Mammary epithelial cell (primary cell): Measurements from ENCODE around the gene CDC34.

ENCODE experiments used
- CTCF ChIP-seq, 2 donors: IDR thresholded peaks in 1 of 2; conservative IDR thresholded peaks in 1 of 2; 2 replicates each; pipeline ENCODE4 v1.5.1; 2011 to 2012; ENCODE audit warnings: inconsistent platforms in 2 of 2, low read length in 2 of 2, mild to moderate bottlenecking in 2 of 2, control low read depth in 1 of 2, low read depth in 1 of 2; ENCODE audit not compliant: insufficient read depth in 1 of 2; ENCODE audit errors: extremely low read depth in 1 of 2
- EZH2 ChIP-seq: IDR thresholded peaks from 2 replicates; pipeline ENCODE4 v1.6.1; 2012; ENCODE audit warnings: low read length, inconsistent platforms, borderline replicate concordance

DNA sequence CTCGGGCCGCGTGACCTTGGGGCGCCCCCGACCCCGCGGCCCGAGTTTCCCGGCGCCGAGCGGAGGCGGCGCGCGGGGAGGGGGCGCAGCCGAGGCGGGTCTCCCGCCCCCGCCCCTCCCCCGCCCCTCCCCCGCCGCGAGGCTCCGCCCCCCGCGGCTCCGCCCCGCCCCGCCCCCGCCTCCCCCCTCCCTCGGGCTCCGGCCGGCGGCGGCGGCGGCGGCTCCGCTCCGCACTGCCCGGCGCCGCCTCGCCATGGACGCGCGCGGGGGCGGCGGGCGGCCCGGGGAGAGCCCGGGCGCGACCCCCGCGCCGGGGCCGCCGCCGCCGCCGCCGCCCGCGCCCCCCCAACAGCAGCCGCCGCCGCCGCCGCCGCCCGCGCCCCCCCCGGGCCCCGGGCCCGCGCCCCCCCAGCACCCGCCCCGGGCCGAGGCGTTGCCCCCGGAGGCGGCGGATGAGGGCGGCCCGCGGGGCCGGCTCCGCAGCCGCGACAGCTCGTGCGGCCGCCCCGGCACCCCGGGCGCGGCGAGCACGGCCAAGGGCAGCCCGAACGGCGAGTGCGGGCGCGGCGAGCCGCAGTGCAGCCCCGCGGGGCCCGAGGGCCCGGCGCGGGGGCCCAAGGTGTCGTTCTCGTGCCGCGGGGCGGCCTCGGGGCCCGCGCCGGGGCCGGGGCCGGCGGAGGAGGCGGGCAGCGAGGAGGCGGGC lies 58.3 kb downstream of the CDC34 start, which contains the start of gene HCN2:
- no peak for TF ChIP-seq CTCF (conservative IDR thresholded peaks at IDR 0.05 in 1 of 2, IDR thresholded peaks at IDR 0.05 in 1 of 2; ENCODE audit: extremely low read depth in 1 of 2, insufficient read depth in 1 of 2, low read depth in 1 of 2, low read length in 2 of 2)
- no peak for TF ChIP-seq EZH2
